ENCODE results near the gene ARID3A.
A peak's percentile ranks its signal among the peaks of the same experiment; 100 is the strongest.

ARID3A gene

DNA sequence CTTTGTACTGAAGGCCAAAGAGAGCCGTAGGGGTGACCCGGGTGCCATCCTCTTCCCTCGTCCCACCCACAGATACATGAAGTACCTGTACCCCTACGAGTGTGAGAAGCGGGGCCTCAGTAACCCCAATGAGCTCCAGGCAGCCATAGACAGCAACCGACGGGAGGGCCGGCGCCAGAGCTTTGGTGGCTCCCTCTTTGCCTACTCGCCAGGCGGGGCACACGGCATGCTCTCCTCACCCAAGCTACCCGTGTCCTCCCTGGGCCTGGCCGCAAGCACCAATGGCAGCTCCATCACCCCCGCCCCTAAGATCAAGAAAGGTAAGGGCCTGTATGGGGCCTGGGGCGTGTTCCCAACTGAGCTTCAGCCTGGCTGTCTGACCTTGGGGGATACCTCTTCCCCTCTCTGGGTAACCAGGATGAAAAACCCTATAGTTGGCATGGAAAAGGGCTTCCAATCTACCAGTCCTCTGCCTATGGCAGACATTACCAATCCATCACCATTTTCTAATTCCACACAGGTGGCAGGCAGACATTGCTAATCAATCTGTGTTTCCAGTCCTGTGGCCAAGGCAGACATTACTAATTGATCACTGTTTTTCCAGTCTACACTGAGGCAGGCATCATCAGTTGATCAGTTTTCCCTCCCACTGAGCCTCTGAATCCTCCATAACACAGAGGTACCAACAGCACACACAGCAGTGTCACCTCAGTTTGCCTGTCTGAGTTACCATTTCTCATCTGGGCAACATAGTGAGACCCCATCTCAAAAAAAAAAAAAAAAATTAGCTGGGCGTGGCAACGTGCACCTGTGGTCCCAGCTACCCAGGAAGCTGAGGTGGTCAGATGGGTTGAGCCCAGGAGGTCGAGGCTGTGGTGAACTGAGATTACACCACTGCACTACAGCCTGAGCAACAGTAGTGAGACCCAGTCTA is 39.2 kb downstream of the ARID3A start:
- DNase-seq, result no peak

- DNase-seq, result no peak
Measured at GRCh38 chr19:966485-967088, 40.8 kb downstream of the ARID3A start.

DNA sequence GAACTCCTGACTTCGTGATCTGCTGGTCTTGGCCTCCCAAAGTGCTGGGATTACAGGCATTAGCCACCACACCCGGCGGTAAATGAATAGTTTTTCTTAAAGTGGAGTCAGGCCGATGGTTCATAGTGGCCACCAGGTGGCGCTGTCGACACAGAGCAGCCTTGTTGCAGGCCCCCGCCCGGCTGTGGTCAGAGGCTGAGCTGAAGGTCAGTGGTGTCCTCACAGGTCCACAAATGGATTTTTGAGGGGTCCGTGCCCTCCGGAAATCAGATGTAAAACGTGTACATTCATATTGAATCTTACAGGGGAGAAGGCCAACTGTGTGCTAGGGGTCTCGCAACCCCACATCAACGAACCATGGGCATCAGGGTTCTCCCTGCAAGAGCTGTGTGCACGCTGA is 44.9 kb downstream of the ARID3A start:
- no peak for DNase-seq

DNA sequence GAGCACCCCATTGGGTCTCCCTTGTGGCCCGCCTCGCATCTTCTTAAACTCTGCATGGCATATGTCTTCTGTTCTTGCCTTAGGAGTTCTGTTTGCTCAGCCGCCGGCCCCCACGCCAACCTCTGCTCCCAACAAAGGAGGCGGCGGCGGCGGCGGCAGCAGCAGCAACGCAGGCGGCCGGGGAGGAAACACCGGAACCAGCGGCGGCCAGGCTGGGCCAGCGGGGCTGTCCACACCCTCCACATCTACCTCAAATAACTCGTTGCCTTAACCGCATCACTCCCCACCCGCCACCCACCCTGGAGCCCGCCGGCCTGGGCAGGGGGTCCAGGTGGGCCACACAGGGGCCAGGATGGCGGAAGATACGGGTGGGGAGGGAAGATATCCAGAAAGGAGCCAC is 46.0 kb downstream of the ARID3A start:
- DNase-seq, result no peak

DNA sequence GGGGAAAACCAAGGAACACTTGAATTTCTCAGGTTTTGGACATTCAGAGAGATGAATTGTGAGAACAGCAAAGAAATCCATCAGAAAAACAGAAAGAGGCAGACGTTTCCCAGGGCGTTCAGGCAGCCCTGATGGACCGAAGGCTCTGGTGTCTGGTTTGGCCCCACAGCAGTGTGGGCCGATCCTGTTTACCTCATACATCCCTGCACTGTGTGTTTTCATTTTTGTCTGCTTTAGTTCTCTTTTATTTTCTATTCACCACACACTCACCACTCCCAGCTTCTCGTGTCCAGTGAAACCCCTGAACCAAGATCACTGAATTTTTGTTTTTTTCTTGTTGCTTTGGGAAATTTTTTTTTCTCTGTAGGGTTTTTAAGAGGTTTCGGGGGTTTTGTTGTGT is 46.4 kb downstream of the ARID3A start:
- DNase-seq, result no peak

- DNase-seq, result no peak
Measured at GRCh38 chr19:973726-974563, 48.1 kb downstream of the ARID3A start.

- no peak for DNase-seq
Measured at GRCh38 chr19:974564-975257, 48.9 kb downstream of the ARID3A start.

- DNase-seq, result no peak
Measured at GRCh38 chr19:976476-976875, 50.6 kb downstream of the ARID3A start.

DNA sequence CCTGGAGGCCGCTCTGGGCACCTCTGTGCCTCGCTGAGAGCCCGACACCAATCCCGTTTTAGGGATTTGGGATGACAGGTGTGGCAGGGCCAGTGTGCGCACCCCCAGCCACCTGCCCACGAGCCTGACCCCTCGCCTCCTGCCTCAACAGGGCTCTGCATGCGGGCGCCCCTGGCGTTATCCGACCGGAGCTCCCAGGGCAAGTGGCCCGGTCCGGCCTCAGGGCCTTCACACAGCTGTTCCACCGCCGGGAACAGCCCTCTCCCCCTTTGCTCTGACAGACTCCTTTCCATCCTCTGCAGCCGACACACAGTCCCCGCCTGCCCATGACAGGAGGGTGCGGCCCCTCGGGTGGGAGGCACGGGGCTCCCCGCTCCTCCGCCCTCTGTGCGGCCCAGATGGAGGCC is 51.2 kb downstream of the ARID3A start:
- no peak for DNase-seq

DNA sequence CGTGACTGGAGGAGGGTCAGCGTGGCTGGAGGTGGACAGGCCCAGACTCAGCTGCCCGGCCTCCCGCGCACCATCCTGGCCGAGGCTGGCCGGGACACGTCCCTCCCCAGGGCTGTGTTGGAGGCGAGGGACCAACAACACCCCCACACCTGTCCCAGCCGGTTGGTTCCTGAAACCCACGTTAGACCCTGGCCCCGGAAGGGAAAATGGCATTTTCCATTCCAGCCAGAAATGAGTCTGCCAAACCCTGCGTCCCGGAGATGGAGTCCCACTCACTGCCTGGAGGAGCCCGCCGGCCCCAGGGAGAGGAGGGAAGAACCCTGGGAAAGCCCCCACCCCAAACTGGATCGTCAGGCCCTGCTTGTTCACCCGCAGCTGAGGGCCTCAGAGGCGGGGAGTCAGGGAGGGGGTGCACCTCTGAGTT is 53.5 kb downstream of the ARID3A start:
- DNase-seq, result no peak

- DNase-seq, result no peak
Measured at GRCh38 chr19:980133-980998, 54.5 kb downstream of the ARID3A start.

DNA sequence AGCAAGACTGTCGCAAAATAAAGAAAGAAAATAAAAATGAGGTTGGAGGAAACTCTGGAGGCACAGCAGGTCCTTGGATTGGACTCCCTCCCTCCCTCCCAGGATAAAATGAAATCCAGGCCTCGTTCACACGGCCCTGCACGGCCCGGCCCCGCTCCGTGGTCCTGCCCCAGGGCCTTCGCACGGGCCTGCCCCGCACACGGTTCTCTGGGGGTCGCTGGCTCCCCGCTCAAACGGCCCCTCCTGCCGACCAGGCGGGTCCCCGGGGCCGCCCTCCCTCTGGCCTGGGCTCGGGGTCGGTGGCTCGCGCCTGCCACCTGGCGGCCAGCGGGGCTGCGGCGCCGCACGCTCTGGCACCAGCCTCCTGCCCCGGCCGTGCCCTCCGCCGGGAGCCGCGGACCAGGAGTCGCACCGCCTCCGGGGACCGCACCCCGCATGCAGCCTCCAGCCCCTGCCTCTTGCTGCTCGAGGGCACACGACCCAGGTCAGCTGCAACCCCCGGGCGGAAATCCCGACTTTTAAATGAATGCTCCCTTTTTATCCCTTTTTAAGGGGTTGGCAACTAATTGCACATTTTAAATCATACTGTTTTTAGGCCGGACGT is 56.8 kb downstream of the ARID3A start:
- DNase-seq, result peak; percentile 78

DNA sequence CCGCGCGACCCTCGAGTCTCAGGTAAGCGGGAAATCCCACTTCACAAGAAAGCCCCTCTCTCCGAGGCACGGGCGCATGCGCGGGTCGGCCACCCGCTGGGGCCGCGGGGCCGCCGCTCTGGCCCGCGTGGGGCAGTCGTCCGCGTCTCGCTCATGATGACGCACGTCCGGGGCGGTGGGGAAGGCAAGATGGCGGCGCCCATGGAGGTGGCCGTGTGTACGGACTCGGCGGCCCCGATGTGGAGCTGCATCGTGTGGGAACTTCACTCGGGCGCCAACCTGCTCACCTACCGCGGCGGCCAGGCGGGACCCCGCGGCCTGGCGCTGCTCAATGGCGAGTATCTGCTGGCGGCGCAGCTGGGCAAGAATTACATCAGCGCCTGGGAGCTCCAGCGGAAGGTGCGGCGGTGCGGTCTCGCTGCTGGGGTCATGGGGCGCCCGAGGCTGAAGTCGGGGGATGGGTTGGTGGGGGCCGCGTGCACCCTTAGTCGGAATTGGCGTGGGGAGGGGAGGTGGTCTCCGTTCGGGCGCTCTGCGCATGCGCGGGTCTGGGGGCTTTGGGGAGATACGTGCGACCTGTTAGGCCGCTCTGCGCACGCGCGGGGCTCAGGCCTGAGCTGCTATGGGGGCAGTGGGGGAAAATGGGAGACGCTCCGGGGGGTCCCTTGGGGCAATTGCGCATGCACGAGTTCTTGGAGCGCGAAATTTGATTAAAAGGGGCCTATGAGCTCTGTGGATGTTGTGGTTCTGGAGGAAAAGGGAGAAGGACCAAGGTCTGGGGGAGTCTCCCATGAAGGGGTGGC is 58.5 kb downstream of the ARID3A start, which contains the start of gene WDR18:
TSS of gene WDR18 (plus strand) at position 181 of the 803 bp plus-strand sequence. CDS start at position 190, 9 bp downstream.
- DNase-seq, result peak; percentile 91

DNA sequence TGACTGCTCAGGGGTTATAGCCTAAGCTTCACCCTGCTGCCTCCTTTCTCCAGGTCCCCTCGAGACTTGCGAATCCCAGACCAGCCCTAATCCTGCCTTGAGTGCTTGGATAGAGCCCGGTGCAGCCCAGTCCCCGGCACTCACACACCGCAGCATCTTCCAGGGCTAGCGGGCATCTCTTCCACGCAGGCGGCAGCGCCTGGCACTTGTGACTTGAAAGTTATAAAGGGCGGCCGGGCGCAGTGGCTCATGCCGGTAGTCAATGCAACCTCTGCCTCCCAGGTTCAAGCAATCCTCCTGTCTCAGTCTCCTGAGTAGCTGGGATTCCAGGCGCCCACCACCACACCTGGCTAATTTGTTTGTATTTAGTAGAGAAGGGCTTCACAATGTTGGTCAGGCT is 60.2 kb downstream of the ARID3A start:
- no peak for DNase-seq

GRCh38 chr19:988081-988480 is 62.2 kb downstream of the ARID3A start:
- no peak for DNase-seq

DNA sequence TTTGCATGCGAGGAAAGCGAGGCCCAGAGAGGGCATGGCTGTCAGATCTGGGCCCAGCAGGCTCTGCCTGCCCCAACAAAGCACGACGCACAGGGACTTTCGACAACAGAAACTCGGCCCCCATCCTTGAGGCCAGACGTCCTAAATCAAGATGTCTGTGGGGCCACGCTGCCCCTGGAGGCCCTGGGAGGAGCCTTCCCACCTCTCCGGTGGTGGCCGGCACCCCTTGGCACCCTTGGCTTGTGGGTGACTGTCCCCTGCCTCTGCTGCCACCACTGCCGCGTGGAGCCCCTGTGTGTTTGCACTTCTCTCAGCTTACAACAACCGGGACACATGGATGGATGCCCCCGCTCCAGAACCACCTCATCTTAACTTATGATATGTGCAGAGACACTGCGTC is 62.7 kb downstream of the ARID3A start:
- DNase-seq, result no peak

GRCh38 chr19:989381-990081 is 63.7 kb downstream of the ARID3A start:
- no peak for DNase-seq

- DNase-seq, result no peak
Measured at GRCh38 chr19:990119-990571, 64.3 kb downstream of the ARID3A start.

GRCh38 chr19:990746-991145 is 64.9 kb downstream of the ARID3A start:
- DNase-seq, result no peak

Measured in CD4-positive, alpha-beta T cell treated with Interleukin-10 for 1 hour (primary cell).